Measurements from ENCODE around the gene SPPL3. TPM values are rescaled to one million over a fixed set of nuclear protein-coding genes. Genes with fewer than 3 reads are reported as not detected.
"Not testable (repeated sequence)": the region's sequence is repeated elsewhere in the genome, so short reads cannot be mapped to it uniquely, and the experiment has no call there.

The SPPL3 gene
- total and polyA plus RNA-seq, 7 experiments from 2014 or later = 22.8 to 51.8 (median 47.5) TPM

- ChIA-PET CTCF (no interaction called here), POLR2A (no interaction called here)
- Mint-ChIP-seq H3K9me3 (no peaks in the 10 kb centered on the region), H3K27ac (no peak overlapping the region), H3K36me3 (peaks cover 0 to 12% (median 8%) of the 10 kb centered on the region in 5 donors), H3K4me3 (no peak overlapping the region), H3K27me3 (no peaks in the 10 kb centered on the region), H3K4me1 (peaks cover 0 to 3% (median 0%) of the 10 kb centered on the region in 7 donors)
- ATAC-seq (no peak), DNase-seq (no peak)
- Histone ChIP-seq H3K27ac (ENCODE audit: low read depth, low read length) (no peak overlapping the region), H3K4me1 (ENCODE audit: control insufficient read depth in 2 of 2, insufficient read depth in 2 of 2, low read length in 2 of 2) (no peaks in the 10 kb centered on the region), H3K36me3 (ENCODE audit: control insufficient read depth in 2 of 3, insufficient read depth in 3 of 3, low read length in 3 of 3) (peaks cover 0 to 33% (median 0%) of the 10 kb centered on the region in 3 experiments), H3K9me3 (ENCODE audit: control insufficient read depth in 2 of 3, low read length in 3 of 3) (no peaks in the 10 kb centered on the region), H3K4me3 (ENCODE audit: low read length) (no peak overlapping the region), H3K27me3 (ENCODE audit: control insufficient read depth in 2 of 2, insufficient read depth in 2 of 2, low read length in 2 of 2) (no peaks in the 10 kb centered on the region)
- intact Hi-C loops (cut with micrococcal nuclease) = no loop called here
These were observed 166.5 kb downstream of the SPPL3 start for GRCh38 chr12:120737557-120738251.

GRCh38 chr12:120736404-120737331 is 167.5 kb downstream of the SPPL3 start:
- intact Hi-C loops (cut with micrococcal nuclease) = no loop called here
- H3K27me3 Mint-ChIP-seq = no peaks in the 10 kb centered on the region
- H3K27me3 ChIP-seq (ENCODE audit: control insufficient read depth in 2 of 2, insufficient read depth in 2 of 2, low read length in 2 of 2) = no peaks in the 10 kb centered on the region
- no peak overlapping the region for H3K4me3 ChIP-seq (ENCODE audit: low read length)
- H3K27ac Mint-ChIP-seq = peak overlapping the region in 1 of 9 donors; percentile 46
- ATAC-seq (peak; percentile 14), DNase-seq (no peak)
- H3K4me1 ChIP-seq (ENCODE audit: control insufficient read depth in 2 of 2, insufficient read depth in 2 of 2, low read length in 2 of 2) = no peaks in the 10 kb centered on the region
- ChIA-PET CTCF (no interaction called here), POLR2A (no interaction called here)
- H3K27ac ChIP-seq (ENCODE audit: low read depth, low read length) = no peak overlapping the region
- peaks cover 0 to 3% (median 0%) of the 10 kb centered on the region in 7 donors for H3K4me1 Mint-ChIP-seq
- H3K36me3 Mint-ChIP-seq = peaks cover 0 to 12% (median 8%) of the 10 kb centered on the region in 5 donors
- H3K9me3 ChIP-seq (ENCODE audit: control insufficient read depth in 2 of 3, low read length in 3 of 3) = no peaks in the 10 kb centered on the region
- H3K9me3 Mint-ChIP-seq = no peaks in the 10 kb centered on the region
- peaks cover 0 to 33% (median 0%) of the 10 kb centered on the region in 3 experiments for H3K36me3 ChIP-seq (ENCODE audit: control insufficient read depth in 2 of 3, insufficient read depth in 3 of 3, low read length in 3 of 3)
- no peak overlapping the region for H3K4me3 Mint-ChIP-seq

- ATAC-seq = no peak
- Histone ChIP-seq H3K4me3 (ENCODE audit: low read length) (no peak overlapping the region), H3K27me3 (ENCODE audit: control insufficient read depth in 2 of 2, insufficient read depth in 2 of 2, low read length in 2 of 2) (no peaks in the 10 kb centered on the region), H3K27ac (ENCODE audit: low read depth, low read length) (no peak overlapping the region), H3K36me3 (ENCODE audit: control insufficient read depth in 2 of 3, insufficient read depth in 3 of 3, low read length in 3 of 3) (peaks cover 0 to 37% (median 0%) of the 10 kb centered on the region in 3 experiments), H3K9me3 (ENCODE audit: control insufficient read depth in 2 of 3, low read length in 3 of 3) (no peaks in the 10 kb centered on the region), H3K4me1 (ENCODE audit: control insufficient read depth in 2 of 2, insufficient read depth in 2 of 2, low read length in 2 of 2) (no peaks in the 10 kb centered on the region)
- Mint-ChIP-seq H3K4me1 (peaks cover 0 to 3% (median 0%) of the 10 kb centered on the region in 7 donors), H3K4me3 (no peak overlapping the region), H3K27ac (no peak overlapping the region), H3K9me3 (no peaks in the 10 kb centered on the region), H3K36me3 (peaks cover 0 to 18% (median 14%) of the 10 kb centered on the region in 5 donors), H3K27me3 (no peaks in the 10 kb centered on the region)
- intact Hi-C loops (cut with micrococcal nuclease) = no loop called here
- POLR2A ChIA-PET = no interaction called here
- DNase-seq = no peak
- CTCF ChIA-PET = no interaction called here
These were observed 169.0 kb downstream of the SPPL3 start for GRCh38 chr12:120735181-120735580.

GRCh38 chr12:120734210-120734609 is 169.9 kb downstream of the SPPL3 start:
- H3K27ac ChIP-seq (ENCODE audit: low read depth, low read length) = no peak overlapping the region
- no peak overlapping the region for H3K4me3 Mint-ChIP-seq
- ATAC-seq (no peak), DNase-seq (no peak)
- intact Hi-C loops (cut with micrococcal nuclease) = no loop called here
- no peaks in the 10 kb centered on the region for H3K9me3 Mint-ChIP-seq
- no peaks in the 10 kb centered on the region for H3K9me3 ChIP-seq (ENCODE audit: control insufficient read depth in 2 of 3, low read length in 3 of 3)
- H3K4me1 Mint-ChIP-seq = peaks cover 0 to 5% (median 0%) of the 10 kb centered on the region in 7 donors
- CTCF ChIA-PET = interaction anchor here (0.6 kb wide), 1 partner anchor 22 kb away, joined by 4 read pairs; no protein-coding TSS in a partner anchor
- peaks cover 0 to 24% (median 19%) of the 10 kb centered on the region in 5 donors for H3K36me3 Mint-ChIP-seq
- H3K27ac Mint-ChIP-seq = no peak overlapping the region
- POLR2A ChIA-PET = no interaction called here
- H3K27me3 Mint-ChIP-seq = no peaks in the 10 kb centered on the region
- H3K4me1 ChIP-seq (ENCODE audit: control insufficient read depth in 2 of 2, insufficient read depth in 2 of 2, low read length in 2 of 2) = no peaks in the 10 kb centered on the region
- H3K4me3 ChIP-seq (ENCODE audit: low read length) = no peak overlapping the region
- no peaks in the 10 kb centered on the region for H3K27me3 ChIP-seq (ENCODE audit: control insufficient read depth in 2 of 2, insufficient read depth in 2 of 2, low read length in 2 of 2)
- peaks cover 0 to 35% (median 0%) of the 10 kb centered on the region in 3 experiments for H3K36me3 ChIP-seq (ENCODE audit: control insufficient read depth in 2 of 3, insufficient read depth in 3 of 3, low read length in 3 of 3)

- H3K4me1 Mint-ChIP-seq = peaks cover 0 to 5% (median 0%) of the 10 kb centered on the region in 7 donors
- DNase-seq (no peak), ATAC-seq (no peak)
- no peaks in the 10 kb centered on the region for H3K27me3 Mint-ChIP-seq
- Histone ChIP-seq H3K4me1 (ENCODE audit: control insufficient read depth in 2 of 2, insufficient read depth in 2 of 2, low read length in 2 of 2) (no peaks in the 10 kb centered on the region), H3K27ac (ENCODE audit: low read depth, low read length) (no peak overlapping the region), H3K27me3 (ENCODE audit: control insufficient read depth in 2 of 2, insufficient read depth in 2 of 2, low read length in 2 of 2) (no peaks in the 10 kb centered on the region), H3K36me3 (ENCODE audit: control insufficient read depth in 2 of 3, insufficient read depth in 3 of 3, low read length in 3 of 3) (peaks cover 0 to 29% (median 0%) of the 10 kb centered on the region in 3 experiments), H3K9me3 (ENCODE audit: control insufficient read depth in 2 of 3, low read length in 3 of 3) (no peaks in the 10 kb centered on the region), H3K4me3 (ENCODE audit: low read length) (no peak overlapping the region)
- H3K36me3 Mint-ChIP-seq = peaks cover 0 to 24% (median 19%) of the 10 kb centered on the region in 5 donors
- intact Hi-C loops (cut with micrococcal nuclease) = no loop called here
- ChIA-PET POLR2A (no interaction called here), CTCF (no interaction called here)
- H3K9me3 Mint-ChIP-seq = no peaks in the 10 kb centered on the region
- H3K4me3 Mint-ChIP-seq = no peak overlapping the region
- H3K27ac Mint-ChIP-seq = peak overlapping the region in 1 of 9 donors; percentile 62
These were observed 170.6 kb downstream of the SPPL3 start for GRCh38 chr12:120733574-120733973.

- not testable (repeated sequence) for H3K4me3 Mint-ChIP-seq
- H3K36me3 Mint-ChIP-seq = peaks cover 0 to 28% (median 19%) of the 10 kb centered on the region in 5 donors
These were observed 172.0 kb downstream of the SPPL3 start for GRCh38 chr12:120732198-120732597.

More at GRCh38 chr12:120732198-120732597, 172.0 kb downstream of the SPPL3 start:
- POLR2A ChIA-PET; H3K9me3 Mint-ChIP-seq; H3K27ac Mint-ChIP-seq; H3K9me3 ChIP-seq (ENCODE audit: control insufficient read depth in 2 of 3, low read length in 3 of 3); H3K27ac ChIP-seq (ENCODE audit: low read depth, low read length); H3K4me1 ChIP-seq (ENCODE audit: control insufficient read depth in 2 of 2, insufficient read depth in 2 of 2, low read length in 2 of 2); CTCF ChIA-PET; H3K27me3 ChIP-seq (ENCODE audit: control insufficient read depth in 2 of 2, insufficient read depth in 2 of 2, low read length in 2 of 2); intact Hi-C loops (cut with micrococcal nuclease); H3K27me3 Mint-ChIP-seq; DNase-seq; ATAC-seq; H3K4me3 ChIP-seq (ENCODE audit: low read length); H3K4me1 Mint-ChIP-seq: not testable (repeated sequence)
- H3K36me3 ChIP-seq (ENCODE audit: control insufficient read depth in 2 of 3, insufficient read depth in 3 of 3, low read length in 3 of 3) = peaks cover 0 to 16% (median 0%) of the 10 kb centered on the region in 3 experiments
